ENCODE results near the gene SLC13A3.

The SLC13A3 gene

DNA sequence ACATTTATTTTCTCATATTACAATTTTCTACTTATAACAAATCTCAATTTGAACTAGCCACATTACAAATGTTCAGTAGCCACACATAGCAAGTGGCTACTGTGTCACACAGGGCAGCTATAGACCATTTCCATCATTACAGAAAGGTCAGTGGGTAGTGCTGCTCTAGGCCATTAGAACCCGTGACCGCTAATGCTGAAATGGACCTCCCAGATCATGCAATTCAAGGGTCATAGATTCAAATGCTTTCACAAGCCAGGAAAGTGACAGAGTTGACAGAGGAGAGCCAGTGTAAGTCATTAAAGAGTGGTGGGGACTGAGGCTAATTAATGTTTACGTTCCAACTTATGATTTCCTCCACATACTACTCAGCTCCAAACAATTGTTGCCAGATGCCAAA is 97.3 kb downstream of the SLC13A3 start:
- Histone ChIP-seq H3K79me1 (ENCODE audit: low read depth, low read length) (no peaks in the 10 kb centered on the region), H2BK12ac (ENCODE audit: low read length) (no peak overlapping the region), H4K8ac (ENCODE audit: low read depth, low read length) (no peak overlapping the region), H3K27ac (replicated peaks; ENCODE audit: low read length) (no peak overlapping the region), H3K14ac (ENCODE audit: low read length) (no peak overlapping the region), H3K4me3 (ENCODE audit: low read length in 2 of 2) (no peak overlapping the region), H2BK120ac (ENCODE audit: low read depth, low read length) (no peak overlapping the region), H2AFZ (ENCODE audit: low read length) (no peak overlapping the region), H2BK5ac (ENCODE audit: low read length) (no peak overlapping the region), H3K9me3 (replicated peaks in 1 of 2; ENCODE audit: control insufficient read depth in 2 of 2, insufficient read depth in 1 of 2, low read depth in 1 of 2, low read length in 2 of 2) (no peaks in the 10 kb centered on the region), H3K4ac (ENCODE audit: low read length) (no peak overlapping the region), H2BK15ac (ENCODE audit: low read length) (no peak overlapping the region), H3K36me3 (replicated peaks in 1 of 2; ENCODE audit: control insufficient read depth in 2 of 2, insufficient read depth in 2 of 2, low read length in 2 of 2) (no peaks in the 10 kb centered on the region), H3K4me1 (ENCODE audit: control insufficient read depth in 2 of 2, insufficient read depth in 1 of 2, low read depth in 1 of 2, low read length in 2 of 2) (peaks cover 6 to 31% of the 10 kb centered on the region in 2 donors), H3K23ac (ENCODE audit: low read depth, low read length, poor library complexity) (no peak overlapping the region), H2AK5ac (ENCODE audit: low read depth, low read length) (no peak overlapping the region), H4K91ac (ENCODE audit: low read depth, low read length, poor library complexity) (no peak overlapping the region), H3K4me2 (ENCODE audit: insufficient read depth, low read length, poor library complexity, severe bottlenecking) (no peak overlapping the region), H3K27me3 (ENCODE audit: control insufficient read depth in 3 of 3, insufficient read depth in 3 of 3, low read depth in 1 of 3, low read length in 3 of 3) (no peaks in the 10 kb centered on the region), H3K18ac (ENCODE audit: low read length) (no peak overlapping the region), H3K9ac (ENCODE audit: low read depth, low read length, poor library complexity) (no peak overlapping the region)
- no peak for DNase-seq (ENCODE audit: low spot score)
- WGBS, 2 donors (ENCODE audit: extremely low coverage in 2 of 2, insufficient read length in 2 of 2, insufficient replicate concordance in 1 of 2) = no CpG with 5 or more reads among the region's 3 CpGs

GRCh38 chr20:46552460-46553420 is 98.5 kb downstream of the SLC13A3 start:
- DNase-seq (ENCODE audit: low spot score) = no peak
- Histone ChIP-seq H3K14ac (ENCODE audit: low read length) (no peak overlapping the region), H3K4me2 (ENCODE audit: insufficient read depth, low read length, poor library complexity, severe bottlenecking) (no peak overlapping the region), H4K91ac (ENCODE audit: low read depth, low read length, poor library complexity) (no peak overlapping the region), H3K18ac (ENCODE audit: low read length) (no peak overlapping the region), H2AFZ (ENCODE audit: low read length) (peak overlapping the region; percentile 75), H3K4ac (ENCODE audit: low read length) (no peak overlapping the region), H2BK15ac (ENCODE audit: low read length) (no peak overlapping the region), H3K27me3 (ENCODE audit: control insufficient read depth in 3 of 3, insufficient read depth in 3 of 3, low read depth in 1 of 3, low read length in 3 of 3) (no peaks in the 10 kb centered on the region), H3K27ac (replicated peaks; ENCODE audit: low read length) (no peak overlapping the region), H4K8ac (ENCODE audit: low read depth, low read length) (no peak overlapping the region), H2BK12ac (ENCODE audit: low read length) (no peak overlapping the region), H3K36me3 (replicated peaks in 1 of 2; ENCODE audit: control insufficient read depth in 2 of 2, insufficient read depth in 2 of 2, low read length in 2 of 2) (no peaks in the 10 kb centered on the region), H3K4me3 (ENCODE audit: low read length in 2 of 2) (no peak overlapping the region), H3K9ac (ENCODE audit: low read depth, low read length, poor library complexity) (no peak overlapping the region), H2BK120ac (ENCODE audit: low read depth, low read length) (no peak overlapping the region), H3K4me1 (ENCODE audit: control insufficient read depth in 2 of 2, insufficient read depth in 1 of 2, low read depth in 1 of 2, low read length in 2 of 2) (peaks cover 1 to 25% of the 10 kb centered on the region in 2 donors), H2AK5ac (ENCODE audit: low read depth, low read length) (no peak overlapping the region), H3K79me1 (ENCODE audit: low read depth, low read length) (no peaks in the 10 kb centered on the region), H3K9me3 (replicated peaks in 1 of 2; ENCODE audit: control insufficient read depth in 2 of 2, insufficient read depth in 1 of 2, low read depth in 1 of 2, low read length in 2 of 2) (no peaks in the 10 kb centered on the region), H2BK5ac (ENCODE audit: low read length) (no peak overlapping the region), H3K23ac (ENCODE audit: low read depth, low read length, poor library complexity) (no peak overlapping the region)
- WGBS, 2 donors (ENCODE audit: extremely low coverage in 2 of 2, insufficient read length in 2 of 2, insufficient replicate concordance in 1 of 2) = no CpG with 5 or more reads among the region's 4 CpGs

DNA sequence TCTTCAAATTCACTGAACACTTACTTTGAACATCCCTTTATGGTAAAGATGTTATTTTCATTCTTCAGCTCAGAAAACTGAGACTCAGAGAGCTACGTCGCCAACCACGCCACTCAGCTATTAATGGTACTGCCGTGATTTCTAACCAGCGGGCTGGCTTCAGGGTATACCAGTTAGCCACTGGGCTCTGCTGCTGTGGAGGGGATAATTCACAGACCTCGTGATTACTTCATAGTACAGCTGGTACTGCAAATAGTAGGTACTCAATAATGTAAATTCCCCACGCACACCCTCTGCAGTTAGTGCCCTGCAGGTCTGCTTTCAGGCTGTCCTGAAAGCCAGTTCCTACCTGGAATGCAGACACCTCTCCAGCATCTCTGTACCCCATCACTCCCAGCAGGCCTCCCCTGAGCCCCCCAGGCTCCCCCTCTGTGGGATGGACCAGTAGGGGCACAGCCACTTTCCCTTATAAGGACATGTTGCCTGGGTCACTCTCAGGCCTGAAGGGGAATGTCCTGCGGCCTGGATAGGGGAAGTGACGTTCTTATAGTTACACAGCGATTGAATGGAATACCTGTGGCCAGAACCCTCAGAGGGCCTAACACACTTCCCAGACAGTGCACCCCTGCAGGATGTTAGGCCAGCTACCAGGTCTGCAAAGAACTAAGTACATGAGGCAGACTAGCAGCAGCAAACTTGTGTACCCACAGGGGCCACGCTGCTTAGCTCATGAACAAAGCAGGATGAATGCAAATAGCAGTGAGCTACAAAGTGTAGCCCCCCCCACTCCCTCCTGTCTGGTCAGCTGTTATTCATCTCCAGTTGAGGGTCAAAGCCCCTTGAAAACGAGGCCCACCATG is 99.5 kb downstream of the SLC13A3 start:
- Histone ChIP-seq H3K4me3 (ENCODE audit: low read length in 2 of 2) (no peak overlapping the region), H3K9me3 (replicated peaks in 1 of 2; ENCODE audit: control insufficient read depth in 2 of 2, insufficient read depth in 1 of 2, low read depth in 1 of 2, low read length in 2 of 2) (no peaks in the 10 kb centered on the region), H3K9ac (ENCODE audit: low read depth, low read length, poor library complexity) (no peak overlapping the region), H4K91ac (ENCODE audit: low read depth, low read length, poor library complexity) (no peak overlapping the region), H2BK120ac (ENCODE audit: low read depth, low read length) (no peak overlapping the region), H3K4me1 (ENCODE audit: control insufficient read depth in 2 of 2, insufficient read depth in 1 of 2, low read depth in 1 of 2, low read length in 2 of 2) (peaks cover 1 to 25% of the 10 kb centered on the region in 2 donors), H3K18ac (ENCODE audit: low read length) (peak overlapping the region; percentile 54), H3K36me3 (replicated peaks in 1 of 2; ENCODE audit: control insufficient read depth in 2 of 2, insufficient read depth in 2 of 2, low read length in 2 of 2) (no peaks in the 10 kb centered on the region), H2BK12ac (ENCODE audit: low read length) (no peak overlapping the region), H3K4ac (ENCODE audit: low read length) (no peak overlapping the region), H3K27ac (replicated peaks; ENCODE audit: low read length) (no peak overlapping the region), H3K79me1 (ENCODE audit: low read depth, low read length) (no peaks in the 10 kb centered on the region), H2AFZ (ENCODE audit: low read length) (peak overlapping the region; percentile 75), H4K8ac (ENCODE audit: low read depth, low read length) (no peak overlapping the region), H2AK5ac (ENCODE audit: low read depth, low read length) (no peak overlapping the region), H2BK5ac (ENCODE audit: low read length) (no peak overlapping the region), H3K4me2 (ENCODE audit: insufficient read depth, low read length, poor library complexity, severe bottlenecking) (no peak overlapping the region), H2BK15ac (ENCODE audit: low read length) (no peak overlapping the region), H3K23ac (ENCODE audit: low read depth, low read length, poor library complexity) (no peak overlapping the region), H3K27me3 (ENCODE audit: control insufficient read depth in 3 of 3, insufficient read depth in 3 of 3, low read depth in 1 of 3, low read length in 3 of 3) (no peaks in the 10 kb centered on the region), H3K14ac (ENCODE audit: low read length) (no peak overlapping the region)
- no CpG with 5 or more reads among the region's 12 CpGs for WGBS, 2 donors (ENCODE audit: extremely low coverage in 2 of 2, insufficient read length in 2 of 2, insufficient replicate concordance in 1 of 2)
- no peak for DNase-seq (ENCODE audit: low spot score)

- no CpG with 5 or more reads among the region's 9 CpGs for WGBS, 2 donors (ENCODE audit: extremely low coverage in 2 of 2, insufficient read length in 2 of 2, insufficient replicate concordance in 1 of 2)
- H3K36me3 ChIP-seq (replicated peaks in 1 of 2; ENCODE audit: control insufficient read depth in 2 of 2, insufficient read depth in 2 of 2, low read length in 2 of 2) = no peaks in the 10 kb centered on the region
- H3K9ac ChIP-seq (ENCODE audit: low read depth, low read length, poor library complexity) = no peak within 1 kb of the TSS
- DNase-seq (ENCODE audit: low spot score) = no peak
- no peak within 1 kb of the TSS for H4K91ac ChIP-seq (ENCODE audit: low read depth, low read length, poor library complexity)
- no peak within 1 kb of the TSS for H2BK15ac ChIP-seq (ENCODE audit: low read length)
- H3K4me1 ChIP-seq (ENCODE audit: control insufficient read depth in 2 of 2, insufficient read depth in 1 of 2, low read depth in 1 of 2, low read length in 2 of 2) = peaks cover 1 to 25% of the 10 kb centered on the region in 2 donors
- no peak within 1 kb of the TSS for H3K4me2 ChIP-seq (ENCODE audit: insufficient read depth, low read length, poor library complexity, severe bottlenecking)
- H3K27me3 ChIP-seq (ENCODE audit: control insufficient read depth in 3 of 3, insufficient read depth in 3 of 3, low read depth in 1 of 3, low read length in 3 of 3) = no peaks in the 10 kb centered on the region
- H2BK12ac ChIP-seq (ENCODE audit: low read length) = peak within 1 kb of the TSS; percentile 36
- H3K4me3 ChIP-seq (ENCODE audit: low read length in 2 of 2) = no peak within 1 kb of the TSS
- no peak within 1 kb of the TSS for H3K23ac ChIP-seq (ENCODE audit: low read depth, low read length, poor library complexity)
- no peak within 1 kb of the TSS for H3K18ac ChIP-seq (ENCODE audit: low read length)
- H3K4ac ChIP-seq (ENCODE audit: low read length) = no peak within 1 kb of the TSS
- H2AK5ac ChIP-seq (ENCODE audit: low read depth, low read length) = no peak within 1 kb of the TSS
- peak within 1 kb of the TSS; percentile 75 for H2AFZ ChIP-seq (ENCODE audit: low read length)
- no peak within 1 kb of the TSS for H3K27ac ChIP-seq (replicated peaks; ENCODE audit: low read length)
- no peak within 1 kb of the TSS for H4K8ac ChIP-seq (ENCODE audit: low read depth, low read length)
- no peaks in the 10 kb centered on the region for H3K9me3 ChIP-seq (replicated peaks in 1 of 2; ENCODE audit: control insufficient read depth in 2 of 2, insufficient read depth in 1 of 2, low read depth in 1 of 2, low read length in 2 of 2)
- no peak within 1 kb of the TSS for H3K14ac ChIP-seq (ENCODE audit: low read length)
- H2BK120ac ChIP-seq (ENCODE audit: low read depth, low read length) = no peak within 1 kb of the TSS
- H2BK5ac ChIP-seq (ENCODE audit: low read length) = no peak within 1 kb of the TSS
- H3K79me1 ChIP-seq (ENCODE audit: low read depth, low read length) = no peaks in the 10 kb centered on the region
Observed at GRCh38 chr20:46550461-46550860, 100.8 kb downstream of the SLC13A3 start, which contains the start of gene OCSTAMP. OCSTAMP (minus strand) TSS chr20:46550654; CDS start chr20:46550560, 94 bp downstream.

All from neuronal stem cell (in vitro differentiated cells).